Measurements from ENCODE around the gene PTPRD.

GRCh38 chr9:9556865-9557803 is 1055.7 kb downstream of the PTPRD start:
- TF ChIP-seq CTCF (IDR thresholded peaks at IDR 0.05 in 8 of 11, conservative IDR thresholded peaks at IDR 0.05 in 3 of 11) (no peak), POLR2A (IDR thresholded peaks at IDR 0.05) (no peak), POLR2AphosphoS5 (IDR thresholded peaks at IDR 0.05) (no peak)
